GM18526 (cell line): ENCODE measurements around the gene GPD1L.

Experiments used
- POLR2A ChIP-seq: IDR thresholded peaks from 3 replicates; pipeline ENCODE4 v1.6.1; 2011; ENCODE audit not compliant: insufficient read length; ENCODE audit errors: extremely low read depth

The GPD1L gene

DNA sequence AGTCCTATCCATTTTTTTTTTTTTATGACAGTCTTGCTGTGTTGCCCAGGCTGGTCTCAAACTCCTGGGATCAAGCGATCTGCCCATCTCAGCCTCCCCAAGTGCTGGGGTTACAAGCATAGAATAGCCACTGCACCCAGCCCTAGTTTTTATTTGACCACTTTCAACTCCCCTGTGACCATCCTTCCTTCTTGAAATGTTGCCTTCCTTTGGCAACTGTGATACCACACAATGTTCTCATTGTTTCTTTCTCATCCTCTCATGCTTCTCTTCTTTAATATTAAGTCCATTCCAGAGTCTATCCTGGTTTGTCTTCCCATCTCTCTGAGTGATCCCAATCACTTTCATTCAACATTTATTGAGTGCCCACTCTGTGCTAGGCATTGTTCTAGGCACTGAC lies 7.9 kb upstream of the GPD1L start:
- TF ChIP-seq POLR2A = no peak

DNA sequence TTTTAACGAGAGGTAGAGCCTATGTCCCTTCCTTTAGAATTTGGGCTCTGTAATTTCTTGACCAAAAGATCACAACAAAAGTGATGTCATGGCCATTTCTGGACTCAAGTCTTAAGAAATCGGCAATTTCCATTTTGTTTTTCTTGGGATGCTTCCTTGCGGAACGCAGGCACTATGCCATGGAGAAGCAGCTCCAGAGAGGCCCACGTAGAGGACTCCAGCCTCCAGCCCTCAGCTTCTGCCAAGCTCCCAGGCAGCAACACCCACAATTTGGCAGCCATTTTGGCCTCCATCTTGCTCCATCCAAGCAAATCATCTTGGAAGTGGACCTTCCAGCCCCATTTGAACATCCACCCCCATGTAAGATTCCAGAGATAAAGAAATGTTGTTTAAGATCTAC lies 6.0 kb upstream of the GPD1L start:
- TF ChIP-seq POLR2A = no peak

DNA sequence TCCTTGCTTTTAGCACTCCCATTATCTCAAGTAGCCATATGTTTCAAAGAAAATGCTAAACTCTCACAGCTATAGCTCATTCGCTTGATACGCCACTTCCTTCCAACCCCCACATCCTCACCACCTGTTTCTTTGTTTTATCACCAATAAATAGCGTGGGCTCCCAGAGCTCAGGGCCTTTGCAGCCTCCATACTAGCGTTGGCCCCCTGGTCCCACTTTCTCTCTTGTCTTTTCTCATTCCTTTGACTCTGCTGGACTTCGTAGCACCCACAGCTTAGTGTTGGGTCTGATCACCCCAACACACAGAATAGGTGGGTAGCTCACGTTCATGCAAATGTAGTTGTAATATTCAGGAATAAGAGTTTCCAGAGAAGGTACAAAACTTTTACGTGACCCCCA lies 4.1 kb upstream of the GPD1L start:
- TF ChIP-seq POLR2A = no peak

DNA sequence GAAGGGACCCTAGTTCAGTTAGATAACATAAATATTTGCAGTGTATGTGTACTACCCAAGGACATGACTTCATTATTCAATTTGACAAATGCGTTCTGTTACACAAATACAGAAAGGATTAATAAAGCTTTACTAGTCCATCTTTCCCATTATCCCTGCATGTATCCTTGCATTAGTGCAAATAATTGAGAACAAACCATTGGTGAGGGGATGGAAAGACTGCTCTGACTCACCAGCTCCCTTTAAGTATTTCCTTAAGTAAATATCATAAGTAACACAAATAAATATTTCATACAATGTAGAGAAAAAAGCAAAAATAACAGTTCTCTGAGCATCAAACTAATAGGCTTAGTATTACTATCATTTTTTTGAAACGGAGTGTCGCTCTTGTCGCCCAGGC lies 1.9 kb upstream of the GPD1L start:
- no peak for TF ChIP-seq POLR2A

DNA sequence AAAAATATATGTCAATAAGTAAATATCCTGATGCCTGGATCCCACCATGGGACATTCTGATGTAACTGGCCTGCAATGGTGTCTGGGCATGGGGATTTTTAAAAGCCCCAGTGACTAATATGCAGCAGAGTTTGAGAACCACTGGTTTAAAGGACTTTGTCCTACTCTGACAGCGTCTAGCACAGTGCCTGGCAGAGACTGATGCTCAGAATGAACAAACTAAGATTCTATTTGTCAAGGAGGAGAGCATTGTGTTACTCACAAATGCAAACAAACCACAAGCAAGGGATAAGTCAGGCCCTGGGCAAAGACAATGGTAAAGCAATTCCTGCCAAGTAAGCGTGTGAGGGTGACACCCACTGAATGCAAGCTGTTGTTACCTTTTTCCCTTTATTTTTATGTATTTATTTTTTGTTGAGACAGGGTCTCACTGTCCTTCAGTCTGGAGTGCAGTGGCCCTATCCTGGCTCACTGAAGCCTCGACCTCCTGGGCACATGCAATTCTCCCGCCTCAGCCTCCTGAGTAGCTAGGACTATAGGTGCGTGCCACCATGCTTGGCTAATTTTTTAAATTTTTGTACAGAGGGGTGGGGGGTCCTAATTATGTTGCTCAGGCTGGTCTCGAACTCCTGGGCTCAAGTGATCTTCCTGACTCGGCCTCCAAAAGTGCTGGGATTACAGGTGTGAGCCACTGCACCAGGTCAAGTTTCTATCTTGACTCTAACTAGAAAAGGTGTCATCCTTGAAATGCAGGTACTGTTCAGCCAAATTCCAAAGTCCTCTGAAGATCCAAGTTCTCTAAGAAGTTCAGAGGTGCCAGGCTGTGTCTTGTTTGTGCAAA lies 909 bp upstream of the GPD1L start:
- TF ChIP-seq POLR2A = no peak

DNA sequence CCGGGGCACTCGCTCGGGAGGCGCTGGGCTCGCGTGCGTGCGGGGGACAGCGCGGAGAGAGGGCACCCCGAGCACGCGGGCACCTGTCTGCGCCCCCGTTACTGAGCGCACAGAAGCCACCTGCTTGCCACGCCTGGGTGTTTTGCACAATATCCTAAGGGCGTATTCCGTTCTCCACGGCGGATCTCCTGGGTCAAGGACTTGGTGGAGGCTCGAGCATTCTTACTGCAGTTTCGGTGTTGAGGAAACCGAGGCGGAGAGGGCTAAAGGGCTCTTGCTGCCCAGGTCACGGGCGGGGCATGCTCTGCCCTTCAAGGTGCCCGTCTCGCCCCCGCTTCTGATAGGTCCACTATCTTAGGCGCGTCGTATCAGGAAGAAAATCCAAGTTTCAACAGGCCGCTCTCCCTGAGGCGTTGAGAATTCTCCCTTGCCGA lies 526 bp downstream of the GPD1L start:
- TF ChIP-seq POLR2A = no peak

DNA sequence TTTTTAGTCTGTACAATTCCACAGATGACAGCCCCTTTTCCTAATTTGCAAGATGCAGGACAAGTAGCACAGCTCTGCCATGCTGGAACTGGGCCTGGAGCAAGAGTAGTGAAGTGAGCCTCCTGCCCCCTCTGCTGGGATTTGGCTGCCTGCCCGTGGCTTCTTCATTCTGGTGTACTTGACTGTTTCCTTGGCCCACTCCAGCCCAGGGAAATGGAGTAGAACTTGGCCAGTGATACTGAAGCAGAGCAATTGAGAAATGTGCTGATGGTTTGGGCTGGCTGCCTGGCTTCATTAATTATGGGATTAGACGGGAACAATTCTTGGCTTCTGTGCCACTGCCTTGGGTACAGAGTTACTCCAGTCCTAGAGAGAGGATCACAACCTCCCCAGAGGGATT lies 2.8 kb downstream of the GPD1L start:
- no peak for TF ChIP-seq POLR2A

DNA sequence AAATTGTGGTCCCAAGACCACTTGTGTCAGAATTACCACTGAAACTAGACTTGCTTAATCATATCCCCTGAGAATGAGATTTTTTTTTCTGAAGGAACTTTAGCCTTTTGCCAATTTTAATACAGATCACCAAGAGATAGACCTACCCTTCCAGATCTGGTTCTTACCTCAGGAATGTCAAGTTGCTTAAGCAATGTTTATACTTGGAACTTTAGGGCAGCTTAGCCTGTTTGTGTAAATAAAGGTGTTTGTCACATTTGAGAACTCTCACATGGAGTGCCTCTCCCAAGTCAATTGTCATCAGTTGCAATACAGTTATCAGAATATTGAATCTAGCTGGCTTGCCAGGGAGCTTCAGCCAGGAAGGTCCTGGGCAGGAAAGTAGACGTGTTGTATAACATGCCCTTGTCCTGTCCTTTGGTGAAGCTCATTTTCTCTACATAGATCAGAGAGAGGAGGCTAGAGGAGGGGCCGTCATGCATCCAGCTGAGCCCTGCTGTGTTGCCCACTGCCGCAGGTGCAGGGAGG lies 3.9 kb downstream of the GPD1L start:
- TF ChIP-seq POLR2A = no peak

DNA sequence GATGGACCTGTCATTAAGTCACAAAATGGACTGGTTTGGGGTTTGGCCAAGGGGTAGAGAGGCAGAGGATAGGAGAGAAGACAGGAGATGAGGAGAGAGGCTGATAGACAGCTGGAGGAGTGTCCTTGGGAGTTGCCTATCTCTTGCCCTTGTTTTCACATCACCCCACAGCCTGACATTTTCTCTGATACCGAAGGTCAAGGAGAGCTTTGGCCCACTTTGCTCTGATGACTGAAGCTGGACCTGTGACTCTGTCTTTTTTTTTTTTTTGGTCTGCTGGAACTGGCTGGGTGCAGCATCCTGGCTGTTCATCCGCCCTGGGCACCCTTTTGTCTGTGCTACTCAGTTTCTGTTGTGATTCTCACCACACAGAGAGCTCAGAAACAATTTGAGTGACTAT lies 5.1 kb downstream of the GPD1L start:
- TF ChIP-seq POLR2A = no peak

DNA sequence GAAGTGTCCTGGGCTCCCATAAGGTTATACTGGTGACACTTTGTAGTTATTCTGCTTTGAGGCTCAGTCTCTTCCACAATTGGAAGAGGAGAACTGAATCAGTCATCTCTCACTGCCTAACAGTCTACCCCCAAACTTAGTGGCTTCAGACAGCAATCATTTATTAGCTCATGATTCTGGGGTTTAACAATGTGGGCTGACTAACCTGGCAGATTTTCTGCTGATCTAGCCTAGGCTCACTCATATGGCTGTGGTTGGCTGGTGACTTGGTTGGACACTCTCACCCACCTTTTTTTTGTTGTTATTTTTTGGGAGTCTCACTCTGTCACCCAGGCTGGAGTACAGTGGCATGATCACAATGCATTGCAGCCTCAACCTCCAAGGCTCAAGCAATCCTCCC lies 7.1 kb downstream of the GPD1L start:
- no peak for TF ChIP-seq POLR2A

DNA sequence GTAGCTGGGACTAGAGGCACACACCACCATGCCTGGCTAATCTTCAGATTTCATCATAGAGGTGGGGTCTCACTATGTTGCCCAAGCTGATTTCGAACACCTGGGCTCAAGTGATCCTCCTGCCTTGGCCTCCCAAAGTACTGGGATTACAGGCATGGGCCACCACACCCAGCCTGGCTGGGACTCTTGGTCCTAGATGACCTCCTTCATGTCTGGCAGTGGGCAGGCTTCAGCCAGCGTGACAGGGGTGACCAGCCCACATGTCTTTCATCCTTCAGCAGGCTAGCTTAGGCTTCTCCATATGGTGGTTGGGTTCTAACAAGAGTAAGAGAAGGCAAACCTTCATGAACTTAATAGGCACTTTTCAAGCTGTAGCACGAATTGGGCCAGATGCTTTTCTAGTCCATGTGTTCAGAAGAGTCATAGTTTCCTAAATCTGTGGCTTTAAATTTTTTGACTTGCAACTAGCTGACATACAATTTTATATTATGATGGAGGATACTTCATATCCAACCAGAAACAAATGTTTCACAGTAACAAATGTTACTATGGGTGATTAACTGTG lies 7.6 kb downstream of the GPD1L start:
- TF ChIP-seq POLR2A = no peak

DNA sequence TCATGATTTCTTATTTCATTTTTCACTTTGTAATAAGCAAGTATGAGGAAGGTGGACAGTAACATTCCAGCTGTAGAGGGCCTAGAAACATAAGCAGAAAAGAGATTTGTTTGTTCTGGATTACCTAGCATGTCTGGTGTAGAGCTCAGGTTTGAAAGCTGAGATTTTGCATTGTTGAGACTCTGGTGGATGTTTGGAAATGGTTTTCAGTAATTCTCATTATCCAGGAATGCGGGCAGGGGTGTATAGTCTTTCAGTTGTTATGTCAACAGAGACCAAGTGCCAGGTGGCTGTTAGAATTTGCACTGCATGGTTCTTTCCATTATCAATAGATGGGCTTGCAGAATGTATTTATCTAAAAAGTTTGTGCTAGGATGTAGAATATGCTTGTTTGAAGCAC lies 10.9 kb downstream of the GPD1L start:
- no peak for TF ChIP-seq POLR2A

DNA sequence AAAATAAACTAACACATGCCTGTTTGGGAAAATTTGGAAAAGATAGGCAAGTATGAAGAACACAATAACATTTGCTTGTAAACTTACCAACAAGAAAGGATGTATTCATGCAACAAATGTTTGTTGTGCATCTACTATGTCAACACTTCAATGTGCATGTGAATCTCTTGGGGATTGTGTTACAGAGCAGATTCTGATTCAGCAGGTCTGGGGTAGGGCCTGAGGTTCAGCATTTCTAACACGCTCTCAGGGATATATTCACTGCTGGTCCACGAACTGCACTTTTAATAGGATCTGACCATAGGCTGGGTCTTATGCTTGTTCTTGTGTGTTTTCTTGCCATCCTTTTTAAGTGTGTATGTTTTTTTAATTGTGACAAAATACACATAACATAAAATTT lies 11.8 kb downstream of the GPD1L start:
- TF ChIP-seq POLR2A = no peak

DNA sequence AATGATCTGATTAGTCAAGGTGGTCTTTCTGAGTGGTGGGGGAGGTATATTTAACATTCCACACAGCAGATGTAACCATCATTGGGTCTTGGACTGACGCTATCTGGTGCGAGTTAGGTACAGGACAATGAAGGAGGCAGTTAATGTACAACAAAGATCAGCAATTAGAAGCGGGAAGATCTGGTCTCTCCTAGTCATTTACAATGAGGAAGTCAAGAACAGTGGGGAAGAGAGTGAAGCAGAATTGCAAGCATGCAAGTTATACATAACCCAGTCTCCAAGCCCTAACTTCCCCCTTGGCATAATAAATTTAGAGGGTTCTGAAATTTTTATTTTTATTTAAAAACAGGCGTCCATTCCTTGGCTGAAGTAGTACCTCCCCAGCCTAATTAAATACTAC lies 14.1 kb downstream of the GPD1L start:
- TF ChIP-seq POLR2A = no peak

DNA sequence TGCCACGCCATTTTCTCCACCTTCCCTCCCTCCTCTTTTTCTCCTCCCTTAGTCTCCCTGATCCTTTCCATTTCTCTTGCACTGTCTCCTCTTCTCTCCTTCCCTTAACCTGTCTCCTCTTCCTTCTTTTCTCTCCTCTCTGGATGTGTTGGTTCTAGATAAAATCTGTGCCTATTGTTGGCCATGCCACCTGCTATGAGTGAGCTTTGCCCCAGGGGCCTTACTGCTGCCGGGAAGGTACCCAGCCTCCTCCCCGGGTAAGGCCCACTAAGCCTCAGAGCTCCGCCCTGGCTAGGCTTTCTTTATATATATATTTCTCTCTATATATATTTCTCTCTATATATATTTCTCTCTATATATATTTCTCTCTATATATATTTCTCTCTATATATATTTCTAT lies 14.7 kb downstream of the GPD1L start:
- TF ChIP-seq POLR2A = no peak

DNA sequence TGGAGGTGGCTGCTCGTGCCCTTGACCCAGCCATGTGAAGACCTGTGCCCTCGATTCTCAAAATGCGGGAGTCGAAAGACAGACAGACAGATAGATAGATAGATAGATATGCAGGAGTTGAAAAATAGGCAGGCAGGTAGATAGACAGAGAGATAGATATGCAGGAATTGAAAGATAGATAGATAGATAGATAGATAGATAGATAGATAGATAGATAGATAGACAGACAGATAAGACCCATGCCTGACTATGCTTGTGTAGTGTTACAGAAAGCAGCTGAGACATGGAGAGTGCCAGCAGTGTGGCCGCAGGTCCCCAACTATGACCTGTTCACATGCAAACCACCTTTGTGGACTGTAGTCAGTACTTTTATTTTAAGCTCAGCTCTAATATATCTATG lies 17.2 kb downstream of the GPD1L start:
- TF ChIP-seq POLR2A = no peak

DNA sequence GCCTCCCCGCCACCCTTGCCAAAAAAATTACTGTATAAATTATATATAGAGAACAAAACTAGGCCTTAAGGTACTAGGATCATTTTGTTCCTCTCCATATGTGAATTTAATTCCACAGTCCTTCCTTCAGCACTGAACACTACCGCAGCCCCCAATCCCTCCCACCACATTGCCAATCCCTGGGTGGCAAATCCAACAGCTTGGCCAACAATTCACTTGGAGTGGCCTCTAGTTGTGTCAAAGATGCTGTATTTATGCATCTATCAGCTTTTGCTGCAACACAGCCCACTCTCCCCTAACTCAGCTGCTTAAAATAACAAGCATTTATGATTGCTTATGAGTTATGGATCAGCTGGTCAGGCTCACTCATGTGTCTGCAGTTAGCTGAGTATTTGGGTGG lies 18.6 kb downstream of the GPD1L start:
- no peak for TF ChIP-seq POLR2A
